Effector memory CD8-positive, alpha-beta T cell (primary cell): Measurements from ENCODE around the gene C6orf47.

Experiments
- ATAC-seq: fragments of 150-1000 bp; cut with Tn5 transposase; replicated peaks from 2 replicates; pipeline ENCODE4 v1.10.0; 2021; ENCODE audit warnings: mild to moderate bottlenecking, moderate library complexity
- DNase-seq, 3 experiments: peaks; one replicate each; pipeline ENCODE4 v3.0.0; 2021
- H3K27ac Mint-ChIP-seq, 2 donors: one replicate each; pipeline ENCODE4 v1.8.0; 2022; ENCODE audit warnings: mild to moderate bottlenecking in 2 of 2, mixed read lengths in 2 of 2, moderate library complexity in 2 of 2
- H3K27me3 Mint-ChIP-seq, 2 donors: one replicate each; pipeline ENCODE4 v1.8.0; 2022; ENCODE audit warnings: mixed read lengths in 2 of 2
- H3K36me3 Mint-ChIP-seq: one replicate; pipeline ENCODE4 v1.8.0; 2022; ENCODE audit warnings: mild to moderate bottlenecking, moderate library complexity, mixed read lengths; ENCODE audit not compliant: insufficient read depth
- H3K4me1 Mint-ChIP-seq, 2 donors: one replicate each; pipeline ENCODE4 v1.8.0; 2022; ENCODE audit warnings: low read depth in 2 of 2, mixed read lengths in 2 of 2
- H3K4me3 Mint-ChIP-seq, 2 donors: one replicate each; pipeline ENCODE4 v1.8.0; 2022; ENCODE audit warnings: mild to moderate bottlenecking in 2 of 2, mixed read lengths in 2 of 2, moderate library complexity in 2 of 2
- H3K9me3 Mint-ChIP-seq, 2 donors: one replicate each; pipeline ENCODE4 v1.8.0; 2022; ENCODE audit warnings: mixed read lengths in 2 of 2

Gene C6orf47

GRCh38 chr6:31692886-31693285, 32.3 kb upstream of the C6orf47 start:
- H3K9me3 Mint-ChIP-seq: no peaks in the 10 kb centered on the region
- peaks cover 62% of the 10 kb centered on the region for H3K36me3 Mint-ChIP-seq
- H3K4me3 Mint-ChIP-seq: no peak overlapping the region
- DNase-seq: no peak
- ATAC-seq: no peak
- no peaks in the 10 kb centered on the region for H3K27me3 Mint-ChIP-seq
- peaks cover 7% of the 10 kb centered on the region in 2 donors for H3K4me1 Mint-ChIP-seq
- H3K27ac Mint-ChIP-seq: peak overlapping the region; percentile 80 to 88

DNA sequence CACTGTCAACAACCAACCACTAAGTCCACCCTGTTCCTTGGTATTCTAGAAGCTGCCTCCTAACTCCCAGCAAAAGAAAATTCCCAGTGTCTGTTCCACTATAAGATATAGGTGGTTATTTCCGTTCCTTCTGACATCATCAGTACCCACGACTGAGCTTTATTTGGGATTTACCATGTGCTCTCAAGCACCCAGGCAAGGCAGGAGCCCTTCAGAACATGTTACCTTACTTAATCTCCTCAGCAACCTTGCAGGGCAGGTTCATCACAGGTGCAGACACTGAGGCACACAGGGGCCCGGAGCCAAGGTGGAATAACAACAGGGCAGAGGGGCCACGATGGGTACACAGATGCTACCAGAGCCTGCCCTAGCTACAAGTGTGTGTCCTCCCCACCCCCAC, 31.8 kb upstream of the C6orf47 start:
- Mint-ChIP-seq H3K27me3 (no peaks in the 10 kb centered on the region), H3K4me1 (peaks cover 2% of the 10 kb centered on the region in 2 donors), H3K27ac (no peak overlapping the region), H3K36me3 (peaks cover 62% of the 10 kb centered on the region), H3K4me3 (no peak overlapping the region), H3K9me3 (no peaks in the 10 kb centered on the region)
- ATAC-seq: no peak
- no peak for DNase-seq

DNA sequence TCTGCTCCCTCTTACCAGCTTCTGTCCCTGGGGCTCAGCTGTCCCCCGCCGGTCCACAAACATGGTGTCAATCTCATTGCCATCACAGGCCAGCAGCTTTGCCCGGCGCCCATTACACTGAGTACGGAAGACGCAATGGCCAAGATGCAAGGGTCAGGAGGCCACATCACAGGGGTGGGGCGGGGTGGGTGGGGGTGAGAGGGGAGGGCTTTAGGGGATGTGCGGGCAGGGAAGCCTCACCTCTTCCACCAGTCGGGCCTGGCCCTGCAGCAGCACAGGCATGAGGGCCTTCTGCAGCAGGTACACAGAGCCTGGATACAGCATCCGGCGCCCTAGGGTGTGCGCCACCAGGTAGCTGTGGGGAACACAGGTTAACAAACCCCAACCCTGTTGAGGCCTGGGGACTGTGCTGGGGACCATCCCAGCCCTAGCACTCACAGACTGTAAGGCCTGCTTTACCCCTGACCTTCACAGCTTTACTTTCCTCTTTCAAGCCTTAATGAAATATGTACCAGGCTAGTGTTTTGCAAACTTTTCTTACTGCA, 31.1 kb upstream of the C6orf47 start:
- Mint-ChIP-seq H3K4me1 (peaks cover 0 to 2% of the 10 kb centered on the region in 2 donors), H3K27me3 (no peaks in the 10 kb centered on the region), H3K9me3 (no peaks in the 10 kb centered on the region), H3K4me3 (no peak overlapping the region), H3K27ac (no peak overlapping the region), H3K36me3 (peaks cover 68% of the 10 kb centered on the region)
- DNase-seq (no peak), ATAC-seq (no peak)

DNA sequence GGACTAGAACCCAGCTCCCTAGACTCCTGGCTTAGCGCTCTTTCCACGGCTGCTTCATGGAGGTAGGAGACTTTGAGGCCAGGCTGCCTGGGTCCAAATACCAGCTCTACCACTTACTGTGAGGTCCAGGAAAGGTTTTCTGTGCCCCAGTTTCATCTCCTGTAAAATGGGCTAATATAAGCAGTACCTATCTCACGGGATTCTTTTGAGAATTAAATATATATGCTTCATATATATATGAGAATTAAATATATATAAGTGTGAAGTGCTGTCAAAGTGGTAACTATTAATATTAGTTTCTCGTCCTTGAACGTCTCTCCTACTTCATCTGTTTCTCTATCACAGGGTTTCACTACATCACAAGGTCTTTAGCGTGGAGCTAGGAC, 30.5 kb upstream of the C6orf47 start:
- ATAC-seq (no peak), DNase-seq (no peak)
- no peaks in the 10 kb centered on the region for H3K27me3 Mint-ChIP-seq
- H3K4me3 Mint-ChIP-seq: no peak overlapping the region
- H3K27ac Mint-ChIP-seq: peak overlapping the region in 1 of 2 donors; percentile 85
- no peaks in the 10 kb centered on the region for H3K9me3 Mint-ChIP-seq
- H3K4me1 Mint-ChIP-seq: peaks cover 0 to 2% of the 10 kb centered on the region in 2 donors
- H3K36me3 Mint-ChIP-seq: peaks cover 63% of the 10 kb centered on the region

- peak overlapping the region in 1 of 2 donors; percentile 85 for H3K27ac Mint-ChIP-seq
- H3K4me1 Mint-ChIP-seq: peaks cover 0 to 2% of the 10 kb centered on the region in 2 donors
- no peak for ATAC-seq
- no peaks in the 10 kb centered on the region for H3K27me3 Mint-ChIP-seq
- H3K4me3 Mint-ChIP-seq: no peak overlapping the region
- H3K36me3 Mint-ChIP-seq: peaks cover 58% of the 10 kb centered on the region
- H3K9me3 Mint-ChIP-seq: no peaks in the 10 kb centered on the region
- DNase-seq: no peak
Measured at GRCh38 chr6:31690231-31691077, 29.9 kb upstream of the C6orf47 start.

DNA sequence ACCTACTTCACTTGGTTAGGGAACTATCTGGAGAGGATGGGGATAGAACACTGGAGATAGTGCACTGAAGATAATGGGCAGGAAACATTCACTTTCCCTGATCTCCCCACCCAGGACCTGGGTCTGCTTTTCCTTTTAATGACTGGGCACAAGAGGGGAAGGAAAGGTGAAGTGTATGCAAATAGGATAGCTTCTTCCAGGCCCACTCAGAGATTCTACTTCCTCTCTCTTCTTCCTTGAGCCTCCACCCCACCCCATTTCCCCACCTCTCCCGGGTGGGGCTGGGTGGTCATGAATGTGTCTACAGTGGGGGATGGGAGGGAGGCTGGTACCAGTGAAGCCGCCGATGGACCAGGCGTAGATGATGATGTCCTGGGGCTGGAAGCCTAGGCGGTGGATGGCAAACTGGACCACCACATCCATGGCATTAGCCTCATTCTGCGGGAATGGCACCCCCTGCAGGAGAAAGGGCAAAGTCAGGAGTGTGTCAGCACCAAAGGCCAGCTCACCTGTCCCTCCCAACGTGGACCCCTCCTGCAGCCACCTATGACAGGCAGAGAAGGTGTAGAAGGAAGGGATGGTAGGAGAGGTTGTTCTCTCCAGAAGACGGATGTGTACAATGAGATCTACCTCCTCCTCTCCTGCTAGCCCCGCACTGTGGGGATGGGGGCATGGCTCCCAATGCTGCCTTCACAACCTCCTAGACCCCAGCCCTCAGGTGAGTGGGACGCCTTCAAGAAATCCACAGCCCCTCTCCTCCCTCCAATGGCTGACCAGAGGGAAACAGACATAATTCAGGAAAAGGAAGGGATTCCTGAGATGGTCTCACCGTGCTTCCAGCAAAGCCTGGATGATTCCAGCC, 28.9 kb upstream of the C6orf47 start:
- H3K4me3 Mint-ChIP-seq: no peak overlapping the region
- DNase-seq: no peak
- peaks cover 58% of the 10 kb centered on the region for H3K36me3 Mint-ChIP-seq
- peak overlapping the region in 1 of 2 donors; percentile 85 for H3K27ac Mint-ChIP-seq
- ATAC-seq: no peak
- peaks cover 0 to 2% of the 10 kb centered on the region in 2 donors for H3K4me1 Mint-ChIP-seq
- no peaks in the 10 kb centered on the region for H3K9me3 Mint-ChIP-seq
- H3K27me3 Mint-ChIP-seq: no peaks in the 10 kb centered on the region

DNA sequence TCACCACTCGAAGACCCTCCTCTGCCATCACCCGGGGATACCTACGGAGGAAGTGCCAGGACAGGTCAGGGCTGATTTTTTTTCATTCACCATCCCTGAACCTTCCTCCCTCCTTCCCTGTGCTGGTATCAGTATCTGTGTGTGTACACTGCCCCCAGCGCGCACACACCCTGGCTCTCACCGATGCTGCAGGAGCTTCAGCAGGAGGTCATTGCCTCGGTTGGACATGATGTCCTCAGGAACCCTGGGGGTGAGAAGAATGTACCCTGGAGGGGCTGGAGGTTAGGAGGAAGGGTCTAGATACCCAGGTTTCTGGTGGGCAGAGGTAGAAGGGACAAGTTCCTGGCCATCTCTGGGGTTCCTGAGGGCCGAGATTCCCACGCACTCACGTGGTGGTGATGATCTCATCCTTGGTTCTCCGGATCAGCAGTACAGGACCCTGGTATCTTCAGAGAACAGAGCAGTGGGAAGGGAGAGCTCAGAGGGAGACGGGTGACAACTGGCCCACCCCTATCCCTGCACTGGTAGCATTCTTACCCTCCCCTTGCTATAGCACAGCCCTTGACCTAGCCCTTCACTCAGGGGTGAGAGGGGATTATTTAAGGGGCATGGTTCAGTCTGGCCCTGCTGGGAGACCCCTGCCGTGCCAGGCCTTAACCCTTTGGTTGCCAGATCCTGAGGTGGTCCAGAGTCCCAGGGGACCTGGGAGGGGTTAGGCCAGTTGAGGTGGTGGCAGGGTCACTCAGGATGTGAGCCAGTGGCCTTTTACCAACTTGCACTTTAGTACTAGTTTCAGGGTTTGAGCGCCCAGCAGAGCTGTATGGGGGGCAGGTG, 27.5 kb upstream of the C6orf47 start:
- no peaks in the 10 kb centered on the region for H3K9me3 Mint-ChIP-seq
- H3K4me1 Mint-ChIP-seq: peaks cover 0 to 2% of the 10 kb centered on the region in 2 donors
- DNase-seq (no peak), ATAC-seq (no peak)
- peaks cover 49% of the 10 kb centered on the region for H3K36me3 Mint-ChIP-seq
- no peak overlapping the region for H3K4me3 Mint-ChIP-seq
- no peak overlapping the region for H3K27ac Mint-ChIP-seq
- no peaks in the 10 kb centered on the region for H3K27me3 Mint-ChIP-seq

DNA sequence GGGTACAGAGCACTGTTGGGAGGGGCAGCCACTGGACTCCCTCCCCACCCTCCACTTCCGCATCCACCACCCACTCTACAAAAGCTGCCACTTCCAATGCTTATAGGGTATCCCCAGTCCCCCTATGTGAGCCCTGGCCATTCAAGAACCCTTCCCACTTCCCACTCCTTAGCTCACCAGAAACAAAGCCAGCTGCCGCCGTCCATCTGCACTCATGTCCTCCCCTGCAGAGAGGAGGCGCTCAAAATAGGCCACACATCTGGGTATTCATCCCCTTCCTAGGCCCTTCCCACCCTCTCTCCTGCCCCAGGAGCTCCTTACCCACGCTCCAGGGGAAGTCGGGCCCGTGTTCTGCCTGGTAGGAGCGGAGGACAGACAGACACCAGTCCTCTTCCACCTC, 26.7 kb upstream of the C6orf47 start:
- H3K27me3 Mint-ChIP-seq: no peaks in the 10 kb centered on the region

DNA sequence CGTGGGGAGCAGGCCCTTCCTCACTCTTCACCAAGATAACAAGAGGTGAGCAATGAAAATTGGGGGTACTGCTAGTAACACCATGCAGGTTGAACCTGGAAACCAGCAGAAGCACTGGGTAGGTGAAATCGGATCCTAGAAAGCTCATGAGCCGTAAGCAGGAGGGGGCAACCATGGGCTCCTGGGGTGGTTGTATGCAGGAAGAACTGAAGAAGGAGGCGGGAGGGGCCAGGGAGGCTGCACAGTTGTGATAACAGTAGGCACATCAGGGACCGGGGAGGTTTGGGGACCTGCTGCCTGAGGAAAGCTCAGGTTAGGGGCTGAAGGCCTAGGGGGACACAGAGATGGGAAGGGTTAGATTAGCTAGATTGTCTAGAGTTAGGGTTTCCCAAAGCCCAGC, 25.9 kb upstream of the C6orf47 start:
- no peak for DNase-seq
- Mint-ChIP-seq H3K9me3 (no peaks in the 10 kb centered on the region), H3K27me3 (no peaks in the 10 kb centered on the region), H3K4me3 (no peak overlapping the region), H3K4me1 (peaks cover 4 to 5% of the 10 kb centered on the region in 2 donors), H3K36me3 (peaks cover 55% of the 10 kb centered on the region), H3K27ac (peak overlapping the region; percentile 36 to 66)
- ATAC-seq: no peak

More for the DNA sequence above, 26.7 kb upstream of the C6orf47 start:
- no peak for DNase-seq
- Mint-ChIP-seq H3K4me3 (no peak overlapping the region), H3K9me3 (no peaks in the 10 kb centered on the region), H3K4me1 (peaks cover 0 to 2% of the 10 kb centered on the region in 2 donors), H3K36me3 (peaks cover 48% of the 10 kb centered on the region), H3K27ac (peak overlapping the region; percentile 44 to 66)
- ATAC-seq: no peak

GRCh38 chr6:31683591-31683990, 23.0 kb upstream of the C6orf47 start:
- DNase-seq (no peak), ATAC-seq (no peak)
- Mint-ChIP-seq H3K9me3 (no peaks in the 10 kb centered on the region), H3K27ac (peak overlapping the region in 1 of 2 donors; percentile 51), H3K27me3 (no peaks in the 10 kb centered on the region), H3K36me3 (peaks cover 40% of the 10 kb centered on the region), H3K4me1 (peaks cover 17 to 19% of the 10 kb centered on the region in 2 donors), H3K4me3 (no peak overlapping the region)

- ATAC-seq (peak; percentile 67), DNase-seq (peak in 1 of 3 experiments; percentile 29)
- Mint-ChIP-seq H3K4me3 (peak overlapping the region; percentile 86 to 89), H3K36me3 (peaks cover 25% of the 10 kb centered on the region), H3K9me3 (no peaks in the 10 kb centered on the region), H3K27ac (peak overlapping the region; percentile 44 to 88), H3K4me1 (peaks cover 17 to 19% of the 10 kb centered on the region in 2 donors), H3K27me3 (no peaks in the 10 kb centered on the region)
Measured at GRCh38 chr6:31681135-31681671, 20.6 kb upstream of the C6orf47 start.

DNA sequence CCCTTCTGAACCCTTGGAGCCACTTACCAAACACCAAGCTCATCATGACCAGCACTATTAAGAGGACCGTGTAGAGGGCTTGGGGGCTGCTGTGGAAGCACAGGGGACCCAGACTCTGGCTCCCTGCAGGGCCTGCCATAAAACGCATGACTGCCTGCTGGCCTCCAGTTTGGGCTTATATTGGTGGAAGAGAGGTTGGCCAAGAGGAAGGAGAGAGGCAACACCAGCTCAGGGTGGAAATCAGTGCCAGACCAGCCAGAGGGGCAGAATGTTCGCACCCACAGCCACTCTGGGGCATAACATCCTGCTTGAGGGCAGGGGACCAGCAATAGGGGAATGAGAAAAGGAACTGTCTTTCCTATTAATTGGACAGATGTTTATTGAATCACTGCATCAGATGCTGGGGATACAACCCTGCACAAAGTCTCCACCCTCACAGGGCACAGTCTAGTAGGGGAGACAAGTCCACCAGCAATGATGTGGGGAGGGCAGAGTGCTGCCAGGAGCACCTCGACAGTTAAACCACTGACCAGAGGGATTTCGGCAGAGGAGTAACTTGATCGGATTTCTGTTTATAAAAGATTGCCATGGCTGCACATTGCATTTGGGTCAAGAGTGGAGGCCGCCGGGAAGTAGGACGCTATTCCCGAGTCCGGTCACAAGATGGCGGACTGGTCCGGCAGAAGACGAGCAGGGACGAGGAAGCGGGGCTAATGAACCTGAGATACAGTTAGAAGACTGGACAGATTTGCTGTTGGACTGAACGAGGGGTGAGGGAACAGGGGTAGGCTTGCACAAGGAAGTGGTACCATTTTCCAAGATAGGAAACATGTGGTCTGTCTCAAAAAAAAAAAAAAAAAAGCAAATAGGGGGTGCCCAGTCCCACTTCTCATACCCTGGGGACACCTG, 19.9 kb upstream of the C6orf47 start, which contains the start of gene LY6G5C:
LY6G5C (minus strand) TSS at position 842 of the 909 bp plus-strand sequence; CDS start at position 148, 694 bp downstream.
- Mint-ChIP-seq H3K27ac (peak within 1 kb of the TSS; percentile 44 to 88), H3K36me3 (peaks cover 24% of the 10 kb centered on the region), H3K9me3 (no peaks in the 10 kb centered on the region), H3K4me1 (peaks cover 17 to 19% of the 10 kb centered on the region in 2 donors), H3K27me3 (no peaks in the 10 kb centered on the region), H3K4me3 (peak within 1 kb of the TSS; percentile 86 to 89)
- peak; percentile 40 to 50 (median 43) for DNase-seq
- ATAC-seq: peak; percentile 68
